OCI-LY3 (cell line): Measurements from ENCODE around the gene LDB2.

Source experiments
- H2AFZ ChIP-seq: fragments of 200-600, 300-600 bp; shearing (Covaris generic); 2 replicates; pipeline ENCODE4 v1.6.0; 2014; ENCODE audit warnings: antibody characterized with exemption, low read depth, low read length
- H3K27ac ChIP-seq: fragments of 200-600, 300-600 bp; sonication (generic); 2 replicates; pipeline ENCODE4 v1.5.1; 2014; ENCODE audit warnings: mild to moderate bottlenecking, low read length, moderate library complexity, mixed read lengths
- H3K27me3 ChIP-seq: fragments of 200-600, 300-600 bp; sonication (generic); 2 replicates; pipeline ENCODE4 v1.6.1; 2014; ENCODE audit warnings: low read depth, low read length, mixed read lengths
- H3K36me3 ChIP-seq: fragments of 200-600, 300-600 bp; sonication (generic); replicated peaks from 2 replicates; pipeline ENCODE3; 2014; ENCODE audit warnings: low read depth, low read length, mixed read lengths
- H3K4me1 ChIP-seq: fragments of 300-600, 200-600 bp; sonication (generic); 2 replicates; pipeline ENCODE4 v1.6.1; 2014; ENCODE audit warnings: low read length, mixed read lengths
- H3K4me2 ChIP-seq: fragments of 200-600, 300-600 bp; sonication (generic); 2 replicates; pipeline ENCODE4 v1.6.1; 2014; ENCODE audit warnings: low read length, mixed read lengths
- H3K4me3 ChIP-seq: fragments of 300-600, 200-600 bp; sonication (generic); 2 replicates; pipeline ENCODE4 v1.5.1; 2014; ENCODE audit warnings: antibody characterized with exemption, mild to moderate bottlenecking, low read length, moderate library complexity
- H3K79me2 ChIP-seq: fragments of 300-600, 200-600 bp; shearing (Covaris generic); 2 replicates; pipeline ENCODE4 v1.6.1; 2014; ENCODE audit warnings: mild to moderate bottlenecking, low read length, mixed read lengths
- H3K9ac ChIP-seq: fragments of 300-600, 200-600 bp; shearing (Covaris generic); 2 replicates; pipeline ENCODE4 v1.6.0; 2014; ENCODE audit warnings: mild to moderate bottlenecking, low read length, moderate library complexity
- H3K9me3 ChIP-seq: fragments of 200-600, 300-600 bp; shearing (Covaris generic); 2 replicates; pipeline ENCODE4 v1.6.1; 2014; ENCODE audit warnings: low read length, mixed read lengths; ENCODE audit not compliant: insufficient read depth
- H4K20me1 ChIP-seq: fragments of 200-600, 300-600 bp; sonication (generic); 2 replicates; pipeline ENCODE4 v1.6.1; 2016; ENCODE audit warnings: low read length, mixed read lengths; ENCODE audit not compliant: insufficient read depth
- EZH2phosphoT487 ChIP-seq: fragments of 200-600 bp; shearing (Covaris generic); IDR thresholded peaks from 2 replicates; pipeline ENCODE4 v1.6.1; 2018; ENCODE audit warnings: antibody characterized with exemption, mixed run types, low read depth
- TF ChIP-seq, protein P1 (sequence below): fragments of 200-600, 300-600 bp; sonication (generic); IDR thresholded peaks from 2 replicates; pipeline ENCODE4 v1.5.1; 2014; ENCODE audit warnings: antibody characterized with exemption, low read length, low read depth

Gene LDB2

DNA sequence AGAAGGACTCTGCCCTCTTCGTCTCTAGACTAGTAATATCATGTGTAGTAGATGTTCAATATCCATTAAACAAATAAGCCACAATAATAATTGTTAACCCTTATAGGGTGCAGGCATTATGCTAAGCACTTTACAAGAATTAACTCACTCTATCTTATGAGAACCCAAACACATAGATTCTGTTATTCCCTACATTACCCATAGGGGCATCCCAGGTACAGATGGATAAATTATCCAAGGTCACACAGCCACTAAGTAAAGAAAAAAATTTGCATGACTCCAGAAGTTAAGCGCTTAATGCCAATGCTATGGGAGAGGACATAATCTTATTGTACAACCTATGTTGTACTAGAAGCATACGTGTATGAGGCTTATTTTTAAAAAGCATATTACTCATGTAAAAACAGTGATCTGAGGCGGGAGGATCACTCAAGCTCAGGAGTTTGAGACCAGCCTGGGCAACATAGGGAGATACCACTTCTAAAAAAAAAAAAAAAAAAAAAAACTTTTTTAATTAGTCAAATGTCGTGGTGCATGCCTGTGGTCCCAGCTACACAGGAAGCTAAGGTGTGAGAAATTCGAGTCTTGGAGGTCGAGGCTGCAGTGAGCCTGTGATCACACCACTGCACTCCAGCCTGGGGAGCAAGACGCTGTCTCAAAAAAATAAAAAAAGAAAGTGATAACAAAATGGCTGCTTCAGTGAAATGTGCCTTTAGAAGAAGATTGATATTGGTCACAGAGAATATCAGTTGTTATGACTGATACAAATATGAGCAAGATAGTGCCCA lies 13.6 kb downstream of the LDB2 start:
- H3K9me3 ChIP-seq, result no peaks in the 10 kb centered on the region

DNA sequence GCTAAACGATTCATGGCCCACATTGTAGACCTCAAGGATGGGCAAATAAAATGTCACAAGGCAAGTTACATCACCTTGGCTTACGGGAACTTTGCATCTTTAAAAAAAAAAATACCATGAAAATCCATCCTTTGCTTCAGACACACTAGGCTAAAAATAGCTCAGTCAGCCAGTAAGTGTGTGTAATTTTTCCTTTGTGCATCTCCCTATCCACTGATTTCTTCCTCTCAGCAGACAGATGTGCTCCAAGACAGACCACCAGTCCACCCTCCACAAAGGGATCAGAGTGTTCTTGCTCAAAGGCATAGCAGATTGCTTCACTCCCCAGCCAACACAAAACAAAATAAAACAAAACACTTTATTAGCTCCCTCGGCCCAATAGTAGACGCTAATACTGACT lies 14.6 kb downstream of the LDB2 start:
- Histone ChIP-seq H3K36me3 (no peaks in the 10 kb centered on the region), H3K9me3 (no peaks in the 10 kb centered on the region), H3K4me2 (no peak overlapping the region), H4K20me1 (no peaks in the 10 kb centered on the region), H3K4me1 (no peaks in the 10 kb centered on the region), H3K79me2 (no peaks in the 10 kb centered on the region), H3K27me3 (no peaks in the 10 kb centered on the region), H3K4me3 (no peak overlapping the region), H3K9ac (no peak overlapping the region), H3K27ac (no peak overlapping the region), H2AFZ (no peak overlapping the region)
- TF ChIP-seq, protein P1, sequence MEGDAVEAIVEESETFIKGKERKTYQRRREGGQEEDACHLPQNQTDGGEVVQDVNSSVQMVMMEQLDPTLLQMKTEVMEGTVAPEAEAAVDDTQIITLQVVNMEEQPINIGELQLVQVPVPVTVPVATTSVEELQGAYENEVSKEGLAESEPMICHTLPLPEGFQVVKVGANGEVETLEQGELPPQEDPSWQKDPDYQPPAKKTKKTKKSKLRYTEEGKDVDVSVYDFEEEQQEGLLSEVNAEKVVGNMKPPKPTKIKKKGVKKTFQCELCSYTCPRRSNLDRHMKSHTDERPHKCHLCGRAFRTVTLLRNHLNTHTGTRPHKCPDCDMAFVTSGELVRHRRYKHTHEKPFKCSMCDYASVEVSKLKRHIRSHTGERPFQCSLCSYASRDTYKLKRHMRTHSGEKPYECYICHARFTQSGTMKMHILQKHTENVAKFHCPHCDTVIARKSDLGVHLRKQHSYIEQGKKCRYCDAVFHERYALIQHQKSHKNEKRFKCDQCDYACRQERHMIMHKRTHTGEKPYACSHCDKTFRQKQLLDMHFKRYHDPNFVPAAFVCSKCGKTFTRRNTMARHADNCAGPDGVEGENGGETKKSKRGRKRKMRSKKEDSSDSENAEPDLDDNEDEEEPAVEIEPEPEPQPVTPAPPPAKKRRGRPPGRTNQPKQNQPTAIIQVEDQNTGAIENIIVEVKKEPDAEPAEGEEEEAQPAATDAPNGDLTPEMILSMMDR, result no peak
- TF ChIP-seq EZH2phosphoT487, result no peak

More for the DNA sequence above, 13.6 kb downstream of the LDB2 start:
- H3K4me3 ChIP-seq, result no peak overlapping the region
- no peaks in the 10 kb centered on the region for H3K27me3 ChIP-seq
- no peak overlapping the region for H3K27ac ChIP-seq
- H3K36me3 ChIP-seq, result no peaks in the 10 kb centered on the region
- H4K20me1 ChIP-seq, result no peaks in the 10 kb centered on the region
- H3K4me1 ChIP-seq, result no peaks in the 10 kb centered on the region
- H3K79me2 ChIP-seq, result no peaks in the 10 kb centered on the region
- TF ChIP-seq, protein P1, result no peak
- TF ChIP-seq EZH2phosphoT487, result no peak
- H3K4me2 ChIP-seq, result no peak overlapping the region
- no peak overlapping the region for H3K9ac ChIP-seq
- no peak overlapping the region for H2AFZ ChIP-seq

DNA sequence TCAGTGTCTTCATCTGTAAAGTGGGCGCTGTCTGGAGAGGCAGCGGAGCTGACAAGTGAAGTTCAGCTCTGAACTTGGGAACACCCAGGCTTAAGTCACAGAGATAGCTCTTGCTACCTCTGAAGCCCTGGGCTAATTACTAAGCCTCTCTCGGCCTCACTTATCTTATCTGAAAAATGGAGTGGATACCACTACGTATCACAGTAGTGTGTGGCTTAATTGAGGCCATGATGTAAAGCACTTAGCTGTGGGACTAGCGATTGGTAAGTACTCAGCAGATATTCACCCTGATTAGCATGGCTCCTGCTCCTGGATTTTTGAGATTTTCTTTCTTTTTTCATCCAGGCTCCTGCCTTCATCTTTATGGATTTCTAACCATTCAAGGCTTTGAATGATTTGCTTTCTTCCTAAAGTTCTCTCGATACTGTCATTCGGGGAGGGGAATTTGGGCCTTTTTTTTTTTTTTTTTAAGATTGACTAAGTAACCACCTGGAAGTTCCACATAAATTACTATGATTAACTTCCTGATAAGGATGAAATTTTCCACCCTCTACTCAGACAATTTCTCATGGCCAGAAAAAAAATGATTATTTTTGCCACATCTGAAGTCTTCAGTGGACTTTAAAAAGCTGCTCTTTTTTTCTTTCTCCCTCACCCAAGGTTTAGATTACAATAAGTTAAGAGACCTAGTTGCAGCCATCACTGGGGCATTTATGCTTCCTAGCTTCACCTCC lies 17.1 kb downstream of the LDB2 start:
- TF ChIP-seq EZH2phosphoT487, result no peak
- TF ChIP-seq, protein P1, result no peak
- Histone ChIP-seq H3K4me3 (no peak overlapping the region), H3K79me2 (no peaks in the 10 kb centered on the region), H4K20me1 (no peaks in the 10 kb centered on the region), H3K36me3 (no peaks in the 10 kb centered on the region), H3K4me2 (no peak overlapping the region), H3K9me3 (no peaks in the 10 kb centered on the region), H3K27ac (no peak overlapping the region), H3K27me3 (no peaks in the 10 kb centered on the region), H2AFZ (no peak overlapping the region), H3K9ac (no peak overlapping the region), H3K4me1 (no peaks in the 10 kb centered on the region)

DNA sequence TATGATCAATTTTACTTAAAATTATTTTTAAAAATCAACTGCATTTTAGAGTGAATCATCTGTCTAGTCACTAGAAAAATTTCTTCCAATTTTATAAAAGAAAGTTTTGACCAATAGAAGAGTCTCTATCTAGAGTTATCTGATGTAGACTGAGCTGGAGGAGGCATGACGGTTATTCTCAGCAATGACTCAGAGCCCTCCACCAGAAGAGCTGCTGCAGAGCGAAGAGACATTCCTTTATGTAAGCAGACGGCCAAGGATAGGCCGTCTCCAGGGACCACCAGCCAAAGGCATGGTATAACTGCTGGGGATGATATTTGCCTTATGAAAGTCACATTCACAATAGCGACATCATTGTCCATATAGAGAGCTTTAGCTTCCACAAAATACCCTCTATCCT lies 23.0 kb downstream of the LDB2 start:
- Histone ChIP-seq H3K4me2 (no peak overlapping the region), H3K4me3 (no peak overlapping the region), H3K9me3 (no peaks in the 10 kb centered on the region), H3K9ac (no peak overlapping the region), H3K79me2 (no peaks in the 10 kb centered on the region), H2AFZ (no peak overlapping the region), H3K27me3 (no peaks in the 10 kb centered on the region), H3K4me1 (no peaks in the 10 kb centered on the region), H3K27ac (no peak overlapping the region), H3K36me3 (no peaks in the 10 kb centered on the region), H4K20me1 (no peaks in the 10 kb centered on the region)
- TF ChIP-seq EZH2phosphoT487, result no peak
